Stomach (tissue), 4 donors: ENCODE measurements around the gene POLD4.

Experiments
- EP300 ChIP-seq: sonication (generic); formaldehyde crosslinking; IDR thresholded peaks from one replicate; pipeline ENCODE4 v1.6.1; 2017; ENCODE audit warnings: antibody characterized with exemption
- POLR2A ChIP-seq, 4 donors: fragments of 450-650 bp; IDR thresholded peaks; one replicate each; pipeline ENCODE4 v1.6.1; 2016; ENCODE audit warnings: antibody characterized with exemption in 4 of 4, control low read depth in 2 of 4, mild to moderate bottlenecking in 1 of 4, moderate library complexity in 1 of 4
- POLR2AphosphoS5 ChIP-seq, 3 donors: sonication (generic); formaldehyde crosslinking; IDR thresholded peaks; one replicate each; pipeline ENCODE4 v1.6.1; 2016; ENCODE audit warnings: antibody characterized with exemption in 3 of 3
- TF ChIP-seq, protein P1 (sequence below), 7 experiments: fragments of 450-650 bp in 4 of 7; fragments of 200-600 bp in 3 of 7; sonication (generic) in 3 of 7; IDR thresholded peaks; one replicate each; pipeline ENCODE4 v1.5.1; 2016 to 2019; ENCODE audit warnings: antibody characterized with exemption in 7 of 7, control low read depth in 2 of 7, mild to moderate bottlenecking in 1 of 7

DNA sequence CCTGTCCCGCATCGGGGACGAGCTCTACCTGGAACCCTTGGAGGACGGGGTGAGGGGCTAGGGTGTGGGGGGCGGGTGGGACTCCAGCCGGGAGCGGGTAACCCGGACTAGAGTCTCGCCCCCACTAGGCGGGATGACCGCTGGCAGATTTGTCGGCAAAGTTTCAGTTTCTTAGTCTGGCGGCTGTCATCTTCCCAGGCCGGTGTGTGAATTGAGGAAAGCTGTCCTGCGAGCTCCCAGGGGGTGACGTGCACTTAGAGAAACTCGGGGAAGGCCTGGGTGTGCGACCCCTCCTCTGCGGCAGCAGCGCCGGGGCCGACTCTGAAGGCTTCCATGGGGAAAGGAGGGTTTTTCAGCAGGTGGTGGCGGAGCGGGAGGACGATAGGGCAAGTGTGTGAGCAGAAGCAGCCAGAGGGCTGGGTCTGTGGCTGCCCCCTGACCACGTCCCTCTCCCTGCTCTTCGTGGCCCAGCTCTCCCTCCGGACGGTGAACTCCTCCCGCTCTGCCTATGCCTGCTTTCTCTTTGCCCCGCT, 38.9 kb upstream of the POLD4 start:
- TF ChIP-seq POLR2AphosphoS5 (IDR thresholded peaks at IDR 0.05) (no peak), POLR2A (IDR thresholded peaks at IDR 0.05) (no peak), EP300 (no peak)
- TF ChIP-seq, protein P1, sequence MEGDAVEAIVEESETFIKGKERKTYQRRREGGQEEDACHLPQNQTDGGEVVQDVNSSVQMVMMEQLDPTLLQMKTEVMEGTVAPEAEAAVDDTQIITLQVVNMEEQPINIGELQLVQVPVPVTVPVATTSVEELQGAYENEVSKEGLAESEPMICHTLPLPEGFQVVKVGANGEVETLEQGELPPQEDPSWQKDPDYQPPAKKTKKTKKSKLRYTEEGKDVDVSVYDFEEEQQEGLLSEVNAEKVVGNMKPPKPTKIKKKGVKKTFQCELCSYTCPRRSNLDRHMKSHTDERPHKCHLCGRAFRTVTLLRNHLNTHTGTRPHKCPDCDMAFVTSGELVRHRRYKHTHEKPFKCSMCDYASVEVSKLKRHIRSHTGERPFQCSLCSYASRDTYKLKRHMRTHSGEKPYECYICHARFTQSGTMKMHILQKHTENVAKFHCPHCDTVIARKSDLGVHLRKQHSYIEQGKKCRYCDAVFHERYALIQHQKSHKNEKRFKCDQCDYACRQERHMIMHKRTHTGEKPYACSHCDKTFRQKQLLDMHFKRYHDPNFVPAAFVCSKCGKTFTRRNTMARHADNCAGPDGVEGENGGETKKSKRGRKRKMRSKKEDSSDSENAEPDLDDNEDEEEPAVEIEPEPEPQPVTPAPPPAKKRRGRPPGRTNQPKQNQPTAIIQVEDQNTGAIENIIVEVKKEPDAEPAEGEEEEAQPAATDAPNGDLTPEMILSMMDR (IDR thresholded peaks at IDR 0.05) = no peak
